GM19099 (cell line): ENCODE data around the gene ZYG11A.

ENCODE experiments used
- POLR2A ChIP-seq: IDR thresholded peaks from 3 replicates; pipeline ENCODE4 v1.6.1; 2011; ENCODE audit warnings: low read depth; ENCODE audit not compliant: insufficient read length; ENCODE audit errors: extremely low read depth

The ZYG11A gene

DNA sequence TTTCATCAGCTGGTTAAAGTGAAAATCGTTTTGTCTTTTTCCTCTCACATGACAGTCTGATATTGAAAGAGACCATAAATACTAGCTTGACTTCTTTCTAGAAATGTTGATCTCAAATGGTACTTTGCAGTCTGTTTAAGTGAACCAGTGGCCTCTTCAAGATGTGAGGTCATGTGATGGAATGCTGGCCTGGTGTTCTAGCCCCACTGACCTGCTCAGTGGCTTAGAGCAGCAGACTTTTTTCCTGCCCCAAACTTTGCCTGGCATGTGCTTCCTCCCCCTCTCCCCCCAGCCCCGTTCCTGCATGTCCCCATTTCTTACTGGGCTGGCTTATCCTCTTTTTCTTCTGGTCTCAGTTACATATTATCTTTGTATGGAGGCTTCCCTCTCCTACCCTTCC, 34.3 kb downstream of the ZYG11A start:
- TF ChIP-seq POLR2A = no peak

DNA sequence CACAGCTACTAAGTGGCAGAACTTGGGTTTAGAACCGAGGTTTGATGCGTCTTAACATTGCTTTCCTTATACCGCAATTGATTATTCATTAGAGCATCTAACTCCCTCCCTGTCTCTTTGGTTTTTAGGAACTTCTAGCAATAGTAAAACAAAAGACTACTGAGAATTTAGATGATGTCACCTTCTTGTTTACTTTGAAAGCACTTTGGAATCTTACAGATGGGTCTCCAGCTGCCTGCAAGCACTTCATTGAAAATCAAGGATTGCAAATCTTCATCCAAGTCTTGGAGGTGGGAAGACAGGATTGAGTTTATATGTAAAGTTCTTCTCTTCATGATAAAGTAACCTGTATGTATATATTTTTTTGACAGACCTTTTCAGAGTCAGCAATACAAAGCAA, 35.0 kb downstream of the ZYG11A start:
- TF ChIP-seq POLR2A = no peak

DNA sequence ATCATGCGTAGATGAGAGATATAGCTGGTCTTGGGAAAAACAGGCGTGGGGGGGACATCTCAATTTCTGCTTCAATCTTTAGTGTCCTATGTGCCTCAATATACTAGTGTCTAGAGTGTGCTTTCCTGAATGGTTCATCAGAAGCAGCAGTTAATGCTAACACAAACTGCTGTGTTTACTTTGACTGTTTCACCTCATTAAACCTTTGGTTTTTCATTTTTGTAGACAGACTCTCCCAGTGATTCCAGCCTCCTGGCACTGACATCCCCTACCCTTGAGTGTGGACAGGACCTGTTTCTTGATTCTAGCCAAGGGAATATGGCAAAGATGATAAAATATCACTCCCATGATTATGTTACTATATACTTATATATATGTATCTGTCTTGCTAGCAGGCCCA, 37.6 kb downstream of the ZYG11A start:
- TF ChIP-seq POLR2A = no peak

DNA sequence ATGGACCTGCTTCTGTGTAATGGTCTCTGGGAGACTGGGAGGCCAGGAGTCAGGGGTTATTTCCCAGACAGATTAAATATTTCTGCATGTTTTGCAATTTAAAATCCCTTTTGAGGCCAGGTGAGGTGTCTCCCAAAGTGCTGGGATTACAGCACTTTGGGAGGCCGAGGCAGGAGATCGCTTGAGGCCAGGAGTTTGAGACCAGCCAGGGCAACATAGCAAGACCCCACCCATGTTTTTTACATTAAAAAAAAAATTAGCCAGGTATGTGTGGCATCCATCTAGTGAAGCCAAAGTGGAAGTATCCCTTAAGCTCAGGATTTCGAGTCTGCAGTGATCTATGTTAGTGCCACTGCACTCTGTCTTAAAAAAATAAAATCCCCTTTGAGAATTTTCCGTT, 44.9 kb downstream of the ZYG11A start:
- no peak for TF ChIP-seq POLR2A

DNA sequence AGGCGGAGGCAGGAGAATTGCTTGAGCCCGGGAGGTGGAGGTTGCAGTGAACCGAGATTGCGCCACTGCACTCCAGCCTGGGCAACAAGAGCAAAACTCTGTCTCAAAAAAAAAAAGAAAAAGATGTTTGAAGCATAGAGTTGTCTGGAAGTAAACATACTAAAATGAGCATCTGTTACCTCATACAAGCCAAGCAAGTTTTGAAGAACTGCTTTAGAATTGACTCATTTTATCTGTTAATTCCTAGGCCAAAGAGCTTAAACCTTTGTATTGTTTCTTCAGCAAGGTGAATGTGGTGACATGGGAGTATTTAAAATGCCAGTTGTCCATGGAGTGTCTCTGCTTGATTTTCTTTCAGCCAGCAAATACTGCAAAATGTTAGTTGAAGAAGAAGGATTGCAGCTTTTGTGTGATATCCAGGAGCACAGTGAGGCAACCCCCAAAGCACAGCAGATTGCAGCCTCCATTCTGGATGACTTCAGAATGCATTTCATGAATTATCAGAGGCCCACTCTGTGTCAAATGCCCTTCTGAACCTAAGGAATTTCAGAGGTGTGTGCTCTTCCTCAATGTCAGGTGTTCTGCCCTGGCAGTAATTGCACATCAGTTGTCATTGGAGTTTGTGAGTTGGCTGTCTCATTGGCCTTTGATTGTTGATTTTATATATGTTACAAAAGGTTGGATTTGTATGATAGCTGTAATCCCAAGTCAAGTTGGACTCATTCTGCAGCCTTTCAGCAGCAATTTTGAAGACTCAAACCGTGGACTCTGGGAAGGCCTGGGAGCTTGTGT, 50.1 kb downstream of the ZYG11A start:
- TF ChIP-seq POLR2A = no peak

DNA sequence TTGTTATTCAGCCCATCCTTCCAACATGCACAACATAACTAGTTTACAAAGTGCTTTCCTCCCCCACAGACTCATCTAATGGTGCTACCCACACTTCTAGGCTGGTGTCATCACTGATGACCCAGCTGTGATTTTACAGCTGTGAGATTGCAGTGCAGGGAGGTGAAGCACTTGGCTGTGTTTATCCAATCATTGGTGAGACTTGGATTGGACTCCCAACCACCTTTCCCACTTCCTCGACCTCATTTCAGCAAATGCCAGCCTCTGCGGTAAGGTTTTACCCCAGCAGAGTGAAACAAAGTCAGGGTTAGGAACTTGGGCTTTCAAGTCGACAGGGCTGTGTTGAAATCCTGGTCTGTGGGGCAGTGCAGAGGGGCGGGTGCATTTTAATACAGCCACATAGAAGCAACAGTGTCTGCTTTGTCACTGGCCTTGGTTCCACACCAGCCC, 56.9 kb downstream of the ZYG11A start:
- TF ChIP-seq POLR2A = no peak

DNA sequence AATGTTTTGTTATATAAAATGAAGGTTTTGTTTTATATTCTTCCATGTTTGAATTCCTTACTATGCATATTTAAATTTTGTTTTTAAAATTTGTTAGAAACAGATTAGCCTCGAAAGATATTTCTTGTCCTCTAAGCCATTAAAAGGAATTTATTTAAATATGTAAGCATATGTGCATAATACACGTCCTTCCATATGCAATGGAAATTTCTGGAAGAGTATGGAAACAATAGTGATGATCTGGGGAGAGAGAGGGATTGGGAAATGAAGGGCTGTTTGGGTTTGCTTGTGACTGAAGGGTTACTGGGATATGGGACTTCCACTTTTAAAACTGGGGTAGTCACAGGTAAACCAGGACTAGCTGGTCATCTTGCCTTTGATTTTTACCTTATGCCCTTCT, 57.8 kb downstream of the ZYG11A start:
- no peak for TF ChIP-seq POLR2A

DNA sequence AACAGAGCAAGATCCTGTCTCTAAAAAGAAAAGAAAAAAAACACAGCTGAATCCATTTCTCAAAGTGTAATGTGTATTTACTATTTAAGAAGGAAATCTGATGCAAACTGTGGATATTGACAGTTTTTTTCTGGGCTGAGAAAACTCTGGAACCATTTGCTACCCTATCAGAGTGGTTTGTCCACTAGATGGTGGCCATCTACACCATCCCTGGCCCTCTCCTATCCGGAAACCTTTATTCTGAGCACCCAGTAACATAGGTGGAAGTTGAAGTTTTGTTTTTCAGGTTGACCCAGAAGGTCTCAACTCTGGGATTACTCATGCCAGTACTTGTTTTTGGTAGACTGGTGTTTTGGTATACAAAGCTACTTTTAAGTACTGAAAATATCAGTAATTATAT, 58.8 kb downstream of the ZYG11A start:
- no peak for TF ChIP-seq POLR2A

DNA sequence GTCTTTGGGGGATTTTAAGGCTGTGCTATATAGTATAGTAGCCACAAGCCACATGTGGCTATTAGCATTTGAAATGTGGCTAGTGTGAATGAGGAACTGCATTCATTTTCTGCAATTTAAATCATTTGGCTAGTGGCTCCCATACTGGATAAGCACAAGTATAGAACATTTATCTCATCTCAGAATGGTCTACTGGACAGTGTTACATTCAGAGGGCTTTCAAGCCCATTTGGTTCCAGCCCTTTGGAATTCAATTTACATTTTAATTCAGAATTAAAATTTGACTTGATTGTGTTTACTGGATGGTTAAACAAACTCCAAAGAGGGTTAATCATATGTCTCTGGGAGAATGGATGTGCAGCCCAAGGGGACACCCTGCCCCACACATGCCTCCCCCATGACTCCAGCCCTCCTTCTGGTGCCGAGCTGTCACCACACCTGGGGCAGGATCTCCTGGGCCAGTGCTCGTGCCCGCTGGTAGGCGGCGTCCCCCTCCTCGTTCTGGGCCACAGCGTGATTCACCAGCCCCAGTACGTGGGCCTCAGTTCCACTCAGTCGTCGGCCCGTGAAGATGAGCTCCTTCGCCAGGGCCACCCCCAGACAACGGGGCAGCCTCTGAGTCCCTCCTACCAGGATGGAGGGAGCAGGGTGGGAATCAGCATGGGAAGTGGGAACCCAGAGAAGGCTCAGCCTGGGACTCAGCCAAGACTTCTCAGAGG, 61.8 kb downstream of the ZYG11A start:
- TF ChIP-seq POLR2A = no peak

DNA sequence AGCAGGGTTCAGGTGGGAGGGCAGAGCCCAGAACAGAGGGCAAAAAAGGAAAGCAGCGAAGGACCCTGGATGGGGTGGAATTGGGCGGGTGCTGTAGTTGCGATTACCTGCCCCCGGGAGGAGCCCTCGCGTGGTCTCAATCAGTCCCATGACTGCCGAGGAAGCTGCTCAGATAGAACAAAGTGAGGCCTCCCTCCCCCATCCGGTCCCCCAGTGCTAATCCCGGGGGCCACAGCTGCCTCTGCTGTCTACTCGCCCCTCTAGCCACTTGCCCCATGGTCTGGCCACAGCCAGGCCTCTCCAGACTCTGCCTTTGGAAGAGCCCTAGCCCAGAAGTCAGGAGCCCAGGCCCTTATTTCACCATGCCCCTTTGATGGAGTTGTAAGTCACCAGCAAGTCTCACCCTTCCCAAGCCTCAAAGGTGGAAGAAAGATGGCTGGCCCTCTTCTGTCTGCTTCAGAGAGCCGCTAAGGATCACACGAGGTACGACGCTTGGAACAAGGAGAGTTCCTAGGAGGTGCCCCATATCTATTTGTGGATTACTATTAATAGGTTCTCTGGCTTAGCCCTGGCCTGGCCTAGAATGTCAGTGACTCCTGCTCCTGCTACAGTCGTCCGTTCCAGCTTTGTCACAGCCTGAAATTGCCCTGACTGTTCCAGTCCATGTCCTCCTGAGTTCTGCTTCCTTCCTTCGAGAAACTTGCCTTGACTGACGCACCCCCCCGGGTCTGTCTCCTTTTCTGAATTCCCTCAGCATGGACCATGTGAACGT, 62.6 kb downstream of the ZYG11A start:
- TF ChIP-seq POLR2A = no peak

DNA sequence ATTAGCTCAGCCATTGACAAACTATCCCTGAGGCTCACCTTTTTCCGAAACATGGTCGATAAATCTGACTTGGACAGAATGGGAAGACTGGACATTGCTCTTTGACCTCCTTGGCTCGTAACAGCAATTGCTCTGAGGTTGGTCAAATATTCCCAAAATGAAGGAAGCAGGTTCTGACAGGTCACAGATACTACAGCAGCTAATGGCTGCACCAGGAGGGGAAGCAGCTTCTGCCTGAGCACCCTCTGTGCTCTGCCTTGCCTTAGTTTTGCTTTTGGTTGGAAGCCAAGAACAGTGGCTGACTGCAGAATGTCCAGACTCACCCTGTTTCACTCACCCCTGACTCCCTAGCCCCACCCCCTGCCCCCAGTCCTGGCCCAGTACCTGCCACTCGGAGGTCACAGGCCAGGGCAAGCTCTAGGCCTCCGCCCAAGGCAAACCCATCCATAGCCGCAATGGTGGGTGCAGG, 63.6 kb downstream of the ZYG11A start:
- no peak for TF ChIP-seq POLR2A

DNA sequence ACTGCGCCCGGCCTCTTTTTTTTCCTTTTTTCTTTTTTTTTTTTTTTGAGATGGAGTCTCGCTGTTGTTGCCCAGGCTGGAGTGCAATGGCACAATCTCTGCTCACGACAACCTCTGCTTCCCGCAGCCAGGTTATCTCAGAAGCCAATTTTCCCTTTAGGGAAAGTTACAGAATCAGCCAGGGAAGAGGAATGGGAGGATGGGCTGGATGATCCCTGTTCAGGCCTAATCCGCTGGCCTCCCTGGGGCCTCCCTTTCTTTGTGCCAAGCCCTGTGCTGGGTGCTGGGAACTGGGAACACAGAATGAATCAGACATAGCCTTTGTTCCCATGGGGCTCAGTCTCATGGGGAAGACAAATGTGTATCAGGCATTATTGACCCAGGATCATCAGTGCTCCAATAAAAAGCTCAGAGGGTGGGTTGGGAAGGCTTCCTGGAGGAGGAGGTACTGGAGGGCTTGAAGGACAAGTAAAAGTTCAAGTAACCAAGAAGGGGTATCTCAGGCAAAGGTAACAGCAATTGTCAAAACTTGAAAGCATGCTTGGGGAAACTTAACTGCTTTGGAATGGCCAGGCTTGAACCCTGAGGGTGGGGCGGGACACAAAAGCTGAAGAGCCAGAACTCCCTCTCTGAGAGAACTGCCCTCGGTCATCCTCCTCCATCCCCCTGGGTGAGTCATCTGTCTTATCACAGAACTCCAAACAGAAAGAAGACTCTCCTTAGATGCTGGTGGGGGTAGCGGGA, 64.7 kb downstream of the ZYG11A start:
- TF ChIP-seq POLR2A = no peak

DNA sequence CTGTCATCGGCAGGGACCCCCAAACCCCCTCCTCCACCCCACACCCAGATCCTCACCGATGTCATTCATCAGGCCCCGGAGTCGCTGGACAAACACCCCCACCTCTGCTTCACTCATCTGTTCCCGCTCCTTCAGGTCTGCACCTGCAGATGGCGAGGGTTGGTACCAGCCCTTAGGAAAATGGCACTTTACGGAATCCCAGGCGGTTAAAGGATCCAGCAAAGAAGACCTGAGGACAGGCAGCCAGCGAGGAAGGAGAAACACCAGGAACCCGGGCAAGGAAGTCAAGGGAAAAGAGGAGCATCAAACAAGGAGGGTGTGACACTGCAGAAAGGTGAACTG, 65.2 kb downstream of the ZYG11A start:
- no peak for TF ChIP-seq POLR2A

DNA sequence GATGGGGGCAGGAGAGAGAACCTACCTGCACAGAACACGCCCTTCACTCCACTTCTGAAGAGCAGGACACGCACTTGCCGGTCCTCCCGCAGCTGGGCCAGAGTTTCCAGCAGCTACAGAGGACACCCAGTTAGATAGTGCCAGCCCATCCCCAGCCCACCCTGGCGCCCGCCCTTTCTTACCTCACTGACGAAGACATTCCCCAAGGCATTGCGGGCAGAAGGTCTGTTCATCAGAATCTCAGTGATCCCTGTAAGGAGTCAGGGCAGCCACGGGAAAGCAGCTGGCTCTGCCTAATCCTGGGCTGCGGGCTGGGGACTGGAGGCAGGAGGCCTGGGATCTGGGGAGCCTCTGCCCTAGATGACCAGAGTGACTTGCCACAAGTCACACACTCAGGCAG, 69.0 kb downstream of the ZYG11A start:
- TF ChIP-seq POLR2A = no peak

DNA sequence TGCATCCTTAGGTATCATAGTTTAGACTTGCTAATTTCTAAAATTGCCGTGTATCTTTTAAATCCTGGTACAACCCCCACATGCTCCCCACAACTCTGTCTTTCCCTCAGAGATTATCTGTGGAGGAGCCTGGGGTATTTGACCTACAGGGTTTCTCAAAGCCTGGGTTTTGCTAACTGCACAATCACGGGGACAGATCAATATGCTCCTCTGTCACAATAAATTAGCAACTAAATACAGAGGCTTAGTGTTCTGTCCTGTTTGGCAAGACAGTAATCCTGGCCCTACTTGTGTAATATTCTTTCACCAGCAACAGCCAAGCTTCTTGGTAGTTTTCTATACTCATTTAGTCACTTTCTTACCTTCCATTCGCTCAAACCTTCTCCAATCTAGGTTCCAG, 70.5 kb downstream of the ZYG11A start:
- no peak for TF ChIP-seq POLR2A
